GM19468 (cell line): ENCODE results near the gene SUFU.

Experiments
- ATAC-seq: cut with Tn5 transposase; IDR thresholded peaks from one replicate; pipeline ENCODE4 v1.9.1; 2021; ENCODE audit warnings: mild to moderate bottlenecking, moderate library complexity, moderate number of reproducible peaks; ENCODE audit not compliant: unreplicated experiment; ENCODE audit errors: extremely low read depth

The SUFU gene

GRCh38 chr10:102629661-102630614 lies 126.2 kb downstream of the SUFU start:
- ATAC-seq, result no peak

GRCh38 chr10:102630663-102631062 lies 126.9 kb downstream of the SUFU start:
- no peak for ATAC-seq

GRCh38 chr10:102631525-102632393 lies 128.0 kb downstream of the SUFU start:
- ATAC-seq, result no peak

- no peak for ATAC-seq
Observed at GRCh38 chr10:102632394-102633111, 128.8 kb downstream of the SUFU start.

- no peak for ATAC-seq
Observed at GRCh38 chr10:102633287-102633686, 129.5 kb downstream of the SUFU start.

- ATAC-seq, result no peak
Observed at GRCh38 chr10:102633848-102634247, 130.1 kb downstream of the SUFU start.

GRCh38 chr10:102634686-102635085 lies 130.9 kb downstream of the SUFU start:
- no peak for ATAC-seq

GRCh38 chr10:102635377-102635776 lies 131.6 kb downstream of the SUFU start:
- no peak for ATAC-seq

GRCh38 chr10:102639537-102639936 lies 135.8 kb downstream of the SUFU start:
- no peak for ATAC-seq

- ATAC-seq, result no peak
Observed at GRCh38 chr10:102641402-102641801, 137.6 kb downstream of the SUFU start.

GRCh38 chr10:102641880-102642735 lies 138.3 kb downstream of the SUFU start:
- ATAC-seq, result peak; percentile 15

GRCh38 chr10:102642736-102643335 lies 139.1 kb downstream of the SUFU start:
- no peak for ATAC-seq

- no peak for ATAC-seq
Observed at GRCh38 chr10:102643336-102644065, 139.7 kb downstream of the SUFU start.

GRCh38 chr10:102644066-102644645 lies 140.4 kb downstream of the SUFU start, which contains the start of gene TRIM8:
TSS of gene TRIM8 (plus strand) at chr10:102644479. CDS start at chr10:102644618, 139 bp downstream.
- ATAC-seq, result no peak

GRCh38 chr10:102644646-102645387 lies 141.0 kb downstream of the SUFU start:
- no peak for ATAC-seq

- ATAC-seq, result no peak
Observed at GRCh38 chr10:102645388-102645740, 141.6 kb downstream of the SUFU start.
